ENCODE data around the gene SVEP1. TPM values are rescaled to one million over a fixed set of nuclear protein-coding genes. Genes with fewer than 3 reads are reported as not detected.

Gene SVEP1
- total RNA-seq, 1 experiment from 2014 or later = 0.45 TPM

DNA sequence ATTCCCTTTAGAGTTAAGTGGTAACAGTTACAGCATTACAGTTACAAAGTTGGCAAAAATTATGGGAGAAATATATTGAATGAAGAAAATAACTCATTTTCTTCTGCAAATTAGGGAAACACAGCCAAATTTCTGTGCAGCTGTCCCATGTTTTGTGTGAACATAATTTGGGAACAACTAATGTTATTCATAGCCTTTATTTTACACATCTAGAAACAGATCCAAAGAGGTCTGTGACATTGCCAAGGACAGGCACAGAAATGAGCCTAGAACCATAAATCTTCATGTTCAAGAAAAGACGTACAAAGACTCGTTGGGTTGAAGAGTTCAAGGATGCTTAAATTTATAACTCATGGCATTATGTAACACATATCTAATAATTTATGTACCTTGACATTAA lies 127.8 kb downstream of the SVEP1 start:
- Histone ChIP-seq H3K4me3 (ENCODE audit: low read depth, low read length, poor library complexity, severe bottlenecking) (no peak overlapping the region), H3K9me3 (ENCODE audit: low read depth, low read length, poor library complexity, severe bottlenecking) (no peaks in the 10 kb centered on the region), H3K27me3 (replicated peaks; ENCODE audit: insufficient read depth, low read depth, low read length, poor library complexity) (no peaks in the 10 kb centered on the region), H3K4me1 (ENCODE audit: insufficient read depth, low read length, poor library complexity, severe bottlenecking) (no peaks in the 10 kb centered on the region), H3K27ac (ENCODE audit: low read depth, low read length, poor library complexity, severe bottlenecking) (no peak overlapping the region), H3K36me3 (ENCODE audit: insufficient read depth, low read length, poor library complexity, severe bottlenecking) (no peaks in the 10 kb centered on the region)
- ChIA-PET POLR2A (ENCODE audit: low non-redundant PET) (no interaction called here), CTCF (no interaction called here)
- no TSS peak for BruUV-seq (replicated peaks)
- no peak for DNase-seq (ENCODE audit: low spot score)
- intact Hi-C loops (cut with micrococcal nuclease; ENCODE audit: unreplicated experiment) = loop anchor here (1.0 to 10.0 kb wide), 2 partner anchors 133 to 172 kb away; no protein-coding TSS in a partner anchor
- TF ChIP-seq, protein P1, sequence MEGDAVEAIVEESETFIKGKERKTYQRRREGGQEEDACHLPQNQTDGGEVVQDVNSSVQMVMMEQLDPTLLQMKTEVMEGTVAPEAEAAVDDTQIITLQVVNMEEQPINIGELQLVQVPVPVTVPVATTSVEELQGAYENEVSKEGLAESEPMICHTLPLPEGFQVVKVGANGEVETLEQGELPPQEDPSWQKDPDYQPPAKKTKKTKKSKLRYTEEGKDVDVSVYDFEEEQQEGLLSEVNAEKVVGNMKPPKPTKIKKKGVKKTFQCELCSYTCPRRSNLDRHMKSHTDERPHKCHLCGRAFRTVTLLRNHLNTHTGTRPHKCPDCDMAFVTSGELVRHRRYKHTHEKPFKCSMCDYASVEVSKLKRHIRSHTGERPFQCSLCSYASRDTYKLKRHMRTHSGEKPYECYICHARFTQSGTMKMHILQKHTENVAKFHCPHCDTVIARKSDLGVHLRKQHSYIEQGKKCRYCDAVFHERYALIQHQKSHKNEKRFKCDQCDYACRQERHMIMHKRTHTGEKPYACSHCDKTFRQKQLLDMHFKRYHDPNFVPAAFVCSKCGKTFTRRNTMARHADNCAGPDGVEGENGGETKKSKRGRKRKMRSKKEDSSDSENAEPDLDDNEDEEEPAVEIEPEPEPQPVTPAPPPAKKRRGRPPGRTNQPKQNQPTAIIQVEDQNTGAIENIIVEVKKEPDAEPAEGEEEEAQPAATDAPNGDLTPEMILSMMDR (conservative IDR thresholded peaks at IDR 0.05; ENCODE audit: low read depth, low read length) = no peak
- no peak for TF ChIP-seq EZH2 (IDR thresholded peaks at IDR 0.05; ENCODE audit: borderline replicate concordance, low read depth, low read length, poor library complexity, severe bottlenecking)

- no peaks in the 10 kb centered on the region for H3K4me1 ChIP-seq (ENCODE audit: insufficient read depth, low read length, poor library complexity, severe bottlenecking)
- intact Hi-C loops (cut with micrococcal nuclease; ENCODE audit: unreplicated experiment) = no loop called here
- no TSS peak for BruUV-seq (replicated peaks)
- no peak for TF ChIP-seq EZH2 (IDR thresholded peaks at IDR 0.05; ENCODE audit: borderline replicate concordance, low read depth, low read length, poor library complexity, severe bottlenecking)
- TF ChIP-seq, protein P1 (conservative IDR thresholded peaks at IDR 0.05; ENCODE audit: low read depth, low read length) = no peak
- H3K36me3 ChIP-seq (ENCODE audit: insufficient read depth, low read length, poor library complexity, severe bottlenecking) = no peaks in the 10 kb centered on the region
- no peak overlapping the region for H3K27ac ChIP-seq (ENCODE audit: low read depth, low read length, poor library complexity, severe bottlenecking)
- ChIA-PET CTCF (no interaction called here), POLR2A (ENCODE audit: low non-redundant PET) (no interaction called here)
- H3K4me3 ChIP-seq (ENCODE audit: low read depth, low read length, poor library complexity, severe bottlenecking) = no peak overlapping the region
- H3K9me3 ChIP-seq (ENCODE audit: low read depth, low read length, poor library complexity, severe bottlenecking) = no peaks in the 10 kb centered on the region
- no peak for DNase-seq (ENCODE audit: low spot score)
- H3K27me3 ChIP-seq (replicated peaks; ENCODE audit: insufficient read depth, low read depth, low read length, poor library complexity) = no peaks in the 10 kb centered on the region
Measured at GRCh38 chr9:110447476-110447875, 132.1 kb downstream of the SVEP1 start.

DNA sequence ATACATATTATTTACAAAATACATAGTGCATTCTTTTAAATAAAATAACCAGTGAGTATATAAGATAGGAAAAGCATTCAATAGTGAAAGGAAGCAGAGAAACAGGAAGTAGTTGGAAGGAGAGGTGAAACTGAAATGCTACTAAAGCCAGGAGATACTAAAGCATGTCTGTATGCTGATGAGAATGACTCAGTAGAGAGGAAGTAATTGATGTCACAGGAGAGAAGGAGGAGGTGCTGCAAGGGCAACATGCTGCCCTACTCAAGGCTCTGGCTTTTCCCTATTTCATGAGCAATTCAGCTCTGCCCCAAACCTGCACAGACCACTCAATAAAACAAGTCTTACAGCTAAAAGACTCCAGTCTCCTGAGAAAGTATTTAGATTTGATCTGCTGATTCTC lies 133.4 kb downstream of the SVEP1 start:
- ChIA-PET POLR2A (ENCODE audit: low non-redundant PET) (no interaction called here), CTCF (no interaction called here)
- Histone ChIP-seq H3K36me3 (ENCODE audit: insufficient read depth, low read length, poor library complexity, severe bottlenecking) (no peaks in the 10 kb centered on the region), H3K4me3 (ENCODE audit: low read depth, low read length, poor library complexity, severe bottlenecking) (no peak overlapping the region), H3K27ac (ENCODE audit: low read depth, low read length, poor library complexity, severe bottlenecking) (no peak overlapping the region), H3K27me3 (replicated peaks; ENCODE audit: insufficient read depth, low read depth, low read length, poor library complexity) (no peaks in the 10 kb centered on the region), H3K9me3 (ENCODE audit: low read depth, low read length, poor library complexity, severe bottlenecking) (no peaks in the 10 kb centered on the region), H3K4me1 (ENCODE audit: insufficient read depth, low read length, poor library complexity, severe bottlenecking) (no peaks in the 10 kb centered on the region)
- DNase-seq (ENCODE audit: low spot score) = no peak
- TF ChIP-seq, protein P1 (conservative IDR thresholded peaks at IDR 0.05; ENCODE audit: low read depth, low read length) = no peak
- no peak for TF ChIP-seq EZH2 (IDR thresholded peaks at IDR 0.05; ENCODE audit: borderline replicate concordance, low read depth, low read length, poor library complexity, severe bottlenecking)
- BruUV-seq (replicated peaks) = no TSS peak
- intact Hi-C loops (cut with micrococcal nuclease; ENCODE audit: unreplicated experiment) = no loop called here

Data from A673 (cell line).